IPS DF 19.7 (cell line): ENCODE measurements around the gene ZNF275.
"Not testable (repeated sequence)": the region's sequence is repeated elsewhere in the genome, so short reads cannot be mapped to it uniquely, and the experiment has no call there.

ENCODE experiments used
- DNase-seq: peaks from one replicate; pipeline ENCODE4 v3.0.0-alpha.2; 2013; ENCODE audit warnings: low read depth, low spot score

Gene ZNF275

GRCh38 chrX:153319295-153320046 is 14.5 kb upstream of the ZNF275 start:
- no peak for DNase-seq

- DNase-seq, result not testable (repeated sequence)
These were observed 13.9 kb upstream of the ZNF275 start for GRCh38 chrX:153320047-153320443.

GRCh38 chrX:153320555-153321184 is 13.3 kb upstream of the ZNF275 start:
- no peak for DNase-seq

- DNase-seq, result no peak
These were observed 12.4 kb upstream of the ZNF275 start, which contains the start of gene PNMA6F for GRCh38 chrX:153321381-153322124. Gene PNMA6F (minus strand): TSS chrX:153321767. CDS start chrX:153320674, 1,093 bp downstream.

GRCh38 chrX:153327561-153327960 is 6.4 kb upstream of the ZNF275 start:
- no peak for DNase-seq

GRCh38 chrX:153333266-153333665 is 687 bp upstream of the ZNF275 start:
- DNase-seq, result no peak

- no peak for DNase-seq
These were observed 822 bp downstream of the ZNF275 start for GRCh38 chrX:153334654-153335295.

- DNase-seq, result no peak
These were observed 2.4 kb downstream of the ZNF275 start for GRCh38 chrX:153336121-153336894.

- no peak for DNase-seq
These were observed 3.0 kb downstream of the ZNF275 start for GRCh38 chrX:153336988-153337387.

GRCh38 chrX:153338836-153339235 is 4.9 kb downstream of the ZNF275 start:
- no peak for DNase-seq

- DNase-seq, result no peak
These were observed 5.7 kb downstream of the ZNF275 start for GRCh38 chrX:153339662-153340061.

- DNase-seq, result no peak
These were observed 6.2 kb downstream of the ZNF275 start for GRCh38 chrX:153340111-153340510.

- no peak for DNase-seq
These were observed 9.0 kb downstream of the ZNF275 start for GRCh38 chrX:153342762-153343558.

GRCh38 chrX:153343674-153344073 is 9.7 kb downstream of the ZNF275 start:
- DNase-seq, result no peak

- DNase-seq, result no peak
These were observed 13.6 kb downstream of the ZNF275 start for GRCh38 chrX:153347530-153347929.

GRCh38 chrX:153348421-153348820 is 14.5 kb downstream of the ZNF275 start:
- DNase-seq, result no peak

GRCh38 chrX:153349952-153350351 is 16.0 kb downstream of the ZNF275 start:
- no peak for DNase-seq

GRCh38 chrX:153351981-153352380 is 18.0 kb downstream of the ZNF275 start:
- DNase-seq, result no peak

- no peak for DNase-seq
These were observed 18.9 kb downstream of the ZNF275 start for GRCh38 chrX:153352858-153353257.

- DNase-seq, result no peak
These were observed 19.5 kb downstream of the ZNF275 start for GRCh38 chrX:153353416-153353815.
